ENCODE data around the gene CPSF4. TPM values are rescaled to one million over a fixed set of nuclear protein-coding genes. Genes with fewer than 3 reads are reported as not detected.

The CPSF4 gene
- 10 to 100 TPM; 24.4 to 28.3 TPM for total RNA-seq

GRCh38 chr7:99438573-99439480 lies at the start of gene CPSF4, which contains the start of gene PTCD1:
Gene CPSF4, plus strand, starts transcription at chr7:99438943. Its CDS starts 140 bp downstream, at chr7:99439083.
Gene PTCD1, minus strand, starts transcription at chr7:99438798. Its CDS starts 3,556 bp downstream, at chr7:99435242.

GRCh38 chr7:99408379-99409191 lies 30.2 kb upstream of the CPSF4 start, which contains the start of the genes BUD31 and PDAP1:
Gene BUD31, plus strand, starts transcription at chr7:99408969. Its CDS starts 2,124 bp downstream, at chr7:99411093.
Gene PDAP1, minus strand, starts transcription at chr7:99408597. Its CDS starts 49 bp downstream, at chr7:99408548.

GRCh38 chr7:99472561-99473314 lies 34.0 kb downstream of the CPSF4 start, which contains the start of gene ZNF789:
Gene ZNF789, plus strand, starts transcription at chr7:99472890. Its CDS starts 3,567 bp downstream, at chr7:99476457.

GRCh38 chr7:99499721-99500636 lies 61.2 kb downstream of the CPSF4 start, which contains the start of gene ZNF394:
Gene ZNF394, minus strand, starts transcription at chr7:99500281. Its CDS starts 188 bp downstream, at chr7:99500093.

GRCh38 chr7:99504603-99505323 lies 66.0 kb downstream of the CPSF4 start, which contains the start of gene ZKSCAN5:
Gene ZKSCAN5, plus strand, starts transcription at chr7:99504662. Its CDS starts 1,383 bp downstream, at chr7:99506045.

Other genes starting within 250 kb of the CPSF4 start
- not detected for gene KPNA7, start 230.8 kb upstream of the CPSF4 start, total RNA-seq
- under 1 TPM in 1 of 2 donors, not detected in 1; under 0.01 TPM for gene MYH16, start 166.1 kb upstream of the CPSF4 start, total RNA-seq
- 100 to 1,000 TPM; 146 to 188 TPM for gene ARPC1A, start 113.0 kb upstream of the CPSF4 start, total RNA-seq
- 100 to 1,000 TPM; 549 to 734 TPM for gene ARPC1B, start 64.2 kb upstream of the CPSF4 start, total RNA-seq
- gene PDAP1, start 30.3 kb upstream of the CPSF4 start, total RNA-seq = 10 to 100 TPM; 35.8 to 44.3 TPM
- 100 to 1,000 TPM in 1 of 2 donors, 10 to 100 TPM in 1; 85.0 to 108 TPM for gene BUD31, start 30.0 kb upstream of the CPSF4 start, total RNA-seq
- 10 to 100 TPM in 1 of 2 donors, 1 to 10 TPM in 1; 7.2 to 10.3 TPM for gene PTCD1, start 145 bp upstream of the CPSF4 start, total RNA-seq
- 100 to 1,000 TPM; 642 to 691 TPM for gene ATP5MF, start 27.2 kb downstream of the CPSF4 start, total RNA-seq
- gene ZNF789, start 33.9 kb downstream of the CPSF4 start, total RNA-seq = 10 to 100 TPM in 1 of 2 donors, 1 to 10 TPM in 1; 8.6 to 14.3 TPM
- 10 to 100 TPM; 29.3 to 30.3 TPM for gene ZNF394, start 61.3 kb downstream of the CPSF4 start, total RNA-seq
- gene ZKSCAN5, start 65.7 kb downstream of the CPSF4 start, total RNA-seq = 10 to 100 TPM; 13.1 to 14.3 TPM
- 1 to 10 TPM; 7.0 to 7.6 TPM for gene FAM200A, start 113.2 kb downstream of the CPSF4 start, total RNA-seq
- 10 to 100 TPM; 48.6 to 53.3 TPM for gene ZNF655, start 119.7 kb downstream of the CPSF4 start, total RNA-seq
- under 1 TPM; under 0.01 to 0.33 TPM for gene TMEM225B, start 159.3 kb downstream of the CPSF4 start, total RNA-seq
- 10 to 100 TPM in 1 of 2 donors, 1 to 10 TPM in 1; 8.9 to 15.3 TPM for gene ZSCAN25, start 178.0 kb downstream of the CPSF4 start, total RNA-seq
- under 1 TPM in 1 of 2 donors, not detected in 1; under 0.01 TPM for gene CYP3A5, start 241.1 kb downstream of the CPSF4 start, total RNA-seq

Data from melanocyte of skin (primary cell).